Measurements from ENCODE around the gene ZNF674. TPM values are rescaled to one million over a fixed set of nuclear protein-coding genes. Genes with fewer than 3 reads are reported as not detected.

Gene ZNF674
- total RNA-seq, 1 experiment from 2014 or later: 9.0 TPM

DNA sequence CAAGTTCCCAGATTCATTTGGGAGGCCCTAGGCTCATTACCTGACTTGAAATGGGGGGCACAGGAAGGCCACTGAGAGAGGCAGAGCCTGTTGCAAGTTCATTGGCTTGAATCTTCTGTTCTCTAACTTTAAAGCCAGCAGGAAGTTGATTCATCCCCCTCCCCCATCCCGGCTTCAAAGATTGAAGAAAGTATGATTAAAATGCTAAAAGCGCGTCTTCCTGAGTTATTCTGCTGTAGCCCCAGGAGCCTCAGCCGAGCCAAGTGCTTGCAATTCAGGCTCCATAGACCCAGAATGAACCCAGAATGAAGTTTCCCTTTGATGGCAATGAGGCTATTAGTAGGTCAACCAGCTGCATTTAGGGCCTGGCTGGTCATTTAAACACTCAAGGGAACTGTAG lies 43.0 kb upstream of the ZNF674 start:
- Histone ChIP-seq H3K4me1 (ENCODE audit: insufficient read depth, low read length) (peaks cover 30% of the 10 kb centered on the region), H3K9me2 (replicated peaks; ENCODE audit: low read length) (no peaks in the 10 kb centered on the region), H3K9ac (ENCODE audit: low read length) (no peak overlapping the region), H3K79me2 (ENCODE audit: low read length) (peaks cover 58% of the 10 kb centered on the region), H3K9me3 (ENCODE audit: low read length) (no peaks in the 10 kb centered on the region), H3F3A (ENCODE audit: low read length, unreplicated experiment) (no peaks in the 10 kb centered on the region), H3K27ac (ENCODE audit: low read length) (peak overlapping the region; percentile 1; the same call in 1 of the 2 replicates), H3K27me3 (ENCODE audit: low read length) (no peaks in the 10 kb centered on the region), H2AFZ (ENCODE audit: low read length) (no peak overlapping the region), H3K4me3 (ENCODE audit: low read length) (no peak overlapping the region), H4K20me1 (ENCODE audit: low read length) (no peaks in the 10 kb centered on the region), H3K4me2 (ENCODE audit: low read length) (peak overlapping the region; percentile 45), H3K36me3 (ENCODE audit: low read depth, low read length) (no peaks in the 10 kb centered on the region)
- ChIA-PET POLR2A (ENCODE audit: unreplicated experiment) (no interaction called here), CTCF (interaction anchor here (0.7 kb wide), 1 partner anchor 12 kb away, joined by 4 read pairs; no protein-coding TSS in a partner anchor)
- intact Hi-C loops (cut with micrococcal nuclease): no loop called here
- DNase-seq: peak; percentile 22
- BruUV-seq (replicated peaks): no TSS peak
- no peak for ATAC-seq
- no peak for TF ChIP-seq CTCF (conservative IDR thresholded peaks at IDR 0.05; ENCODE audit: low read depth, low read length)
- no peak for TF ChIP-seq EZH2phosphoT487 (IDR thresholded peaks at IDR 0.05; ENCODE audit: borderline replicate concordance, low read length)
- TF ChIP-seq EZH2 (IDR thresholded peaks at IDR 0.05; ENCODE audit: low read length, unreplicated experiment): no peak

DNA sequence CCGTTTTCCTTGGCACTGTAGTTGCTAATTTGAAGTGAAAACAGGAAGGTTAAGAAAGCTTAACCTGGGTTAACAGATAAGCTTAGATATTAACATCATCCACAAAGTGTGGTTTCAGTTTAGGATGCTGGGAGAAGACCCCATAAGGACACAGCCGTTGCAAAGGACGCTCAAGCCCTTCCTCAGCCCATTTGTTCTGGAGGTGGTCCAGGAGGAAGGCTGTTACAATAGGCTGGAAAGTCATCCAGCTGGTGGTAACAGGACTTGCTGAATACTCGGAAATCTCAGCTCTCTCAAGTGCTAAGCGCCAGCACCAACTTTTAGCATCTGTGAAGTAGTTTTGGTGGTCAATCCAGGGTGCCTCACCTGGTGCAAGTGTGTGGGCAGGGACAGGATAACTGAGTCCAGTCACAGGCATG lies 42.5 kb upstream of the ZNF674 start:
- ChIA-PET POLR2A (ENCODE audit: unreplicated experiment) (no interaction called here), CTCF (no interaction called here)
- DNase-seq: no peak
- Histone ChIP-seq H2AFZ (ENCODE audit: low read length) (no peak overlapping the region), H3K9me3 (ENCODE audit: low read length) (no peaks in the 10 kb centered on the region), H3K27me3 (ENCODE audit: low read length) (no peaks in the 10 kb centered on the region), H3K79me2 (ENCODE audit: low read length) (peaks cover 60% of the 10 kb centered on the region), H3K27ac (ENCODE audit: low read length) (peak overlapping the region; percentile 1; the same call in 1 of the 2 replicates), H3K9me2 (replicated peaks; ENCODE audit: low read length) (no peaks in the 10 kb centered on the region), H4K20me1 (ENCODE audit: low read length) (no peaks in the 10 kb centered on the region), H3K4me3 (ENCODE audit: low read length) (no peak overlapping the region), H3F3A (ENCODE audit: low read length, unreplicated experiment) (no peaks in the 10 kb centered on the region), H3K36me3 (ENCODE audit: low read depth, low read length) (no peaks in the 10 kb centered on the region), H3K4me2 (ENCODE audit: low read length) (peak overlapping the region; percentile 45), H3K9ac (ENCODE audit: low read length) (no peak overlapping the region), H3K4me1 (ENCODE audit: insufficient read depth, low read length) (peaks cover 32% of the 10 kb centered on the region)
- no peak for ATAC-seq
- intact Hi-C loops (cut with micrococcal nuclease): no loop called here
- no peak for TF ChIP-seq CTCF (conservative IDR thresholded peaks at IDR 0.05; ENCODE audit: low read depth, low read length)
- TF ChIP-seq EZH2phosphoT487 (IDR thresholded peaks at IDR 0.05; ENCODE audit: borderline replicate concordance, low read length): no peak
- no TSS peak for BruUV-seq (replicated peaks)

DNA sequence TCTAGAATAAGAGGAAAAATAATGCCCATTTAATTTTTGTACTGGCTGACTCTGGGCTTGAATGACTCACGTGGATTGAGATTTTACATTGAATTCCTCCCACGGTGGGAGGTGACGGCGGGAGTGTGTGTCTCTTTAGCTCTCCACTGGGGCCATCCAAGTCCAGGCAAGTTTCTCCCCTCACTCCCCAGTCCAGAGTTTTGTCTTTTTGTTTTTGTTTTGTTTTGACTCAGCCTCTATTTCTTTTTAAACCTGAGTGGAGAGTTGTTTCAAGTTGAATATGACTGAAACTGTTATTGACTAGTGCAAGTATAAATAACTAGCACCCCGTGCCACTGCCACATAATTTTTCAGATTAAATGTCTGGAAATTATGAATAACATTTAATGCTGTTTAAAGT lies 41.9 kb upstream of the ZNF674 start:
- Histone ChIP-seq H2AFZ (ENCODE audit: low read length) (no peak overlapping the region), H3K9me2 (replicated peaks; ENCODE audit: low read length) (no peaks in the 10 kb centered on the region), H3K27me3 (ENCODE audit: low read length) (no peaks in the 10 kb centered on the region), H3K4me3 (ENCODE audit: low read length) (no peak overlapping the region), H3K4me1 (ENCODE audit: insufficient read depth, low read length) (peaks cover 38% of the 10 kb centered on the region), H3K27ac (ENCODE audit: low read length) (no peak overlapping the region), H4K20me1 (ENCODE audit: low read length) (no peaks in the 10 kb centered on the region), H3F3A (ENCODE audit: low read length, unreplicated experiment) (no peaks in the 10 kb centered on the region), H3K4me2 (ENCODE audit: low read length) (0 out of 2 replicates have a peak overlapping the region, but pooled peaks have one; percentile 45), H3K9me3 (ENCODE audit: low read length) (no peaks in the 10 kb centered on the region), H3K9ac (ENCODE audit: low read length) (no peak overlapping the region), H3K36me3 (ENCODE audit: low read depth, low read length) (no peaks in the 10 kb centered on the region), H3K79me2 (ENCODE audit: low read length) (peaks cover 66% of the 10 kb centered on the region)
- ATAC-seq: no peak
- ChIA-PET CTCF (no interaction called here), POLR2A (ENCODE audit: unreplicated experiment) (no interaction called here)
- DNase-seq: no peak
- TF ChIP-seq EZH2phosphoT487 (IDR thresholded peaks at IDR 0.05; ENCODE audit: borderline replicate concordance, low read length): no peak
- intact Hi-C loops (cut with micrococcal nuclease): no loop called here
- BruUV-seq (replicated peaks): no TSS peak

Measured in PC-3 (cell line).